GM19099 (cell line): ENCODE measurements around the gene NEURL1B.

Experiments used
- POLR2A ChIP-seq: IDR thresholded peaks from 3 replicates; pipeline ENCODE4 v1.6.1; 2011; ENCODE audit warnings: low read depth; ENCODE audit not compliant: insufficient read length; ENCODE audit errors: extremely low read depth

The NEURL1B gene, protein sequence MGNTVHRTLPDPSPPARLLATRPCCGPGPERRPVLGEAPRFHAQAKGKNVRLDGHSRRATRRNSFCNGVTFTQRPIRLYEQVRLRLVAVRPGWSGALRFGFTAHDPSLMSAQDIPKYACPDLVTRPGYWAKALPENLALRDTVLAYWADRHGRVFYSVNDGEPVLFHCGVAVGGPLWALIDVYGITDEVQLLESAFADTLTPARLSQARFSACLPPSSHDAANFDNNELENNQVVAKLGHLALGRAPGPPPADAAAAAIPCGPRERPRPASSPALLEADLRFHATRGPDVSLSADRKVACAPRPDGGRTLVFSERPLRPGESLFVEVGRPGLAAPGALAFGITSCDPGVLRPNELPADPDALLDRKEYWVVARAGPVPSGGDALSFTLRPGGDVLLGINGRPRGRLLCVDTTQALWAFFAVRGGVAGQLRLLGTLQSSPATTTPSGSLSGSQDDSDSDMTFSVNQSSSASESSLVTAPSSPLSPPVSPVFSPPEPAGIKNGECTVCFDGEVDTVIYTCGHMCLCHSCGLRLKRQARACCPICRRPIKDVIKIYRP

DNA sequence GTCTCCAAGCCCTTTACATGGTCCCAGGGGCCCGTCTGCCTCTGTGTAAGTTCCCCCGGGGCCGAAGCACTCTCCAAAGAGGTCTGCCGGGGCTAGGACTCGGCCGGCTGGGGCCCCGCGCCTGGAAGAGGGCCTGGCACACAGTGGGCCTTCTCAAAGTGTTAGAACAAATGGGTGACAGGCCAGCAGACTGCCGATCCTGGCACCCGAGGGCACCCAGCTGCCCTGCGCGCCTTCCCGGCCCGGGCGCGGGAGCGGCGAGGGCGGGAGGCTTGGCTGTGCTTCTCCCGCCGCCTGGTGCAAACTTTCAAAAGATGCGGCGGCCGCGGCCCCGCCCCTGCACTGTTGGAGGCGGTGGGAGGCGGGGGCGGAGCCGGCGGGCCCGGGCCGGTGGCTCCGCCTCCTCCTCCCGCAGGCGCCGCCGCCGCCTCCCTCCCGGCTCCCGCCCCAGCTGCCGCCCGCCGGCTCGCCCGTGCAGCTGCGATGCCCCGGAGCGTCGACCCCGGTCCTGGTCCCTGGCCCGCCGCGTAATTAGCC is at the start of gene NEURL1B:
Gene NEURL1B, plus strand, starts transcription at position 442 of the 537 bp plus-strand sequence. CDS start 144 bp downstream, outside the sequence.
- no peak for TF ChIP-seq POLR2A

DNA sequence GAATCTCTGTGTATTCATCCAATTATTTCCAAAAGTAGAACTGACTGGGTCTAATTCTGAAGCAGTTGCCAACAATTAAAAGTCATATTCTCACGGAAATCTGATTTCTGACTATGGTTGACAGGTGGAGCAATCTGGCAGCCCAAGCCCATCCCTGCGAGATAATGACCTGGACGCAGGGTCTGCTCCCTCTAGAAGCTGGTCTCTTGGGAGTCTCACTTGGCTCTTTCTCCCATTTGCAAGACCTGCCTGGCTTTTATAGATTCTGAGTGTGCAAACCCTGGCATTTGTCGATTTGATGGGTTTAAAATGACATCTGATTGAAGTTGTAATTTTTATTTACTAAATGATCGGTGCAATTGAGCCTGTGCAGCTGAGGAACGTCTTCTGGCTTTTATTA is 49.4 kb upstream of the NEURL1B start:
- TF ChIP-seq POLR2A, result no peak

DNA sequence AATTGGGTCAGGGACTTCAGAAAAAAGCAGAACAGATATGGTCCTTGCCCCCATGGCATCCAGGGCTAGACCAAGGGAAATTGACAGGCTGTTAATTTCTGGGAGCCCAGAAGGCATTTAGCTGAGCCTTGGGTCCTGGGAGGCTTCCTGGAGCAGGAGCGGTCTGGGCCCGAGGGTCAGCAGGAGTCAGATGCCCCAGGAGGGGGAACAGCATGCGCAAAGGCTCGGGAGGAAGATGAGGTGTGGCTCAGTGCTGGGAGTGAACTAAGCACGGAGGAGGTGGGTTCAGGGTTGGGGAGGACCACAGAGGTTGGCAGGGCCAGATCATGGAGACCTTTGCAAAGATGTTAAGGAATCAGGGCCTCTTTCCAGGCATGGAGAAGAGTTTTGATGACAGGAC is 48.2 kb upstream of the NEURL1B start:
- TF ChIP-seq POLR2A, result no peak

DNA sequence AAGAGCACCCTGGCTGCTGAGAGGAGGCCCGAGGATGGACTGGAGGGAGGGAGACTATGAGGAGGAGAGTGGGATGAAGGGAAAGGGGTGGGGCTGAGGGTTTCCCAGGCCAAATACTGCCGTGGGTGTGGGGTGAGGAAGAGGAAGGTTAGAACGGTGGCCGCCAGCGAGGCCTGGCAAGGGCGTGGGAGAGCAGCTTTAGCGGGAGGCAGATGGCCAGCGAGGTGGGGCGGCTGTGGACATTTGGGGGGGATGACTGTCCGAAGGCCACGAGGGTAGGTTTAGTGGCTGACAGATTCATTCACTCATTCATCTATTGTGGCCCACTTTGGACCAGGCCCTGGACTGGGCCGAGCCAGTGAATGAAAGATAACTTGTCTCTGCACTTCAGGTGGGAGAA is 47.8 kb upstream of the NEURL1B start:
- no peak for TF ChIP-seq POLR2A

DNA sequence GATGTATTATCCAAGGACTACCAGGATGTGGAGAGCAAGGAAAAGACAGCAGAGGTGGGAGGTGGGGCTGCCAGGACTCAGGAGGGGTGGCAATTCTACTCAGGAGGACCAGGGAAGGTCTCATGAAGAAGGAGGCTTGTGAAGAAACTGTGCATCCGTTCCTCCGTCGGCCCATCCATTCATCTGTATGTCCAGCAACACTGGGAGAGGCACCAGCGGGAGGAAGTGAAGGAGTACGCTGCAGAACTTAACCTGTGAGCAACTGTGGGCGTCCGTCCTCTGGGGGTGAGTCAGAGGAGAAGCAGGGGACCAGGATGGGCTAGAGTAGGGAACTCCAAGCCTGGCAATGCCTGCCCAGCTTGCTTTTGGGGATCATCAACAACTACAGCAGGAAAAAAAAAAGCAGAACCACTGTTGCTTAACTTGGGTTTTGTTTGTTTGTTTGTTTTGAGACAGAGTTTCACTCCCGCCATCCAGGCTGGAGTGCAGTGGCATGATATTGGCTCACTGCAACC is 47.3 kb upstream of the NEURL1B start:
- no peak for TF ChIP-seq POLR2A

DNA sequence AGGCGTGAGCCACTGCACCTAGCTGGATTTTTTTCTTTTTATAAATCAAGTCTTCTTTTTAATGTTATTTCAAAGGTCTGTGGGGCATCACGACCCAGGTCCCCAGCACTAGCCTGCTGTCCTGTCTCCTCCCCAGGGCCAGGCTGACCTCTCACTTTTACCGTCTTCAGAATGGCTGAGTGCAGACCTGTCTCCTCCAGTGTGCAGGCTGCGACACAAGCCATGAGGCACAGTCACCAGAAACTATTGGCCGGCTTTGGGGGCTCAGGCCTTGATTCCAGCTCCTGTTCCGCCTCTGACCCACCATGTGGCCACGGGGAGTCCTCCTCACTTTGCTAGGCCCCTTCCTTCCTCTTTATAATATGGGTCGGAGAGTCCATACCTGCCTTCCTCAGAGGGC is 46.6 kb upstream of the NEURL1B start:
- no peak for TF ChIP-seq POLR2A

DNA sequence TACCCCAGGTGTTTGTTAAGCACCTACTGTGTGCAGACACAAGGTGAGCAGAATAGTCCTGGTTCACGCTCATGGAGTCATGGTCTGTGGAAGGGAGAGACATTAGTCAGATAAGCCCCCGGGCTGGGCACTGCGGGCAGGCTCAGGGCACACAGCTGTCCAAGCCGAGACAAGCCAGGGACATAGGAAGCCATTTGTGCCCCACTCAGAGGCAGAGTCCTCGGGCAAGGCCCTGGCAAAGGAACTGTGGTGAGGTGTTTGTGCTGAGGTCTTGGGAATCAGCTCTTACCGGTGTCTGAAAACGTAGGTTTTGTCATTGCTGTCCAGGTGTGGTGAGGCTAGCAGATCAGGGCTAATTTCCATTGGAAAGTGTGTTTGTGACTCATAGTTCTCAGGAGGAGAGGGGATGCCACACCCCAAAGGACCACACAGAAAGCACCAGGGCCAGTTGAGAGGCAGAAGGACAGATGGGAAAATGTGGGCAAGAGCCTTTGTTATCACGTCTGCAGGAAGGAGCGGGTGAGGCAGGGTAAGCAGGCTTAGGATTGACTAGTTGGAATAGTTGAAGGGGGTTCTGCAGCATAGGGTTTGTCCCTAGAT is 46.1 kb upstream of the NEURL1B start:
- TF ChIP-seq POLR2A, result no peak

DNA sequence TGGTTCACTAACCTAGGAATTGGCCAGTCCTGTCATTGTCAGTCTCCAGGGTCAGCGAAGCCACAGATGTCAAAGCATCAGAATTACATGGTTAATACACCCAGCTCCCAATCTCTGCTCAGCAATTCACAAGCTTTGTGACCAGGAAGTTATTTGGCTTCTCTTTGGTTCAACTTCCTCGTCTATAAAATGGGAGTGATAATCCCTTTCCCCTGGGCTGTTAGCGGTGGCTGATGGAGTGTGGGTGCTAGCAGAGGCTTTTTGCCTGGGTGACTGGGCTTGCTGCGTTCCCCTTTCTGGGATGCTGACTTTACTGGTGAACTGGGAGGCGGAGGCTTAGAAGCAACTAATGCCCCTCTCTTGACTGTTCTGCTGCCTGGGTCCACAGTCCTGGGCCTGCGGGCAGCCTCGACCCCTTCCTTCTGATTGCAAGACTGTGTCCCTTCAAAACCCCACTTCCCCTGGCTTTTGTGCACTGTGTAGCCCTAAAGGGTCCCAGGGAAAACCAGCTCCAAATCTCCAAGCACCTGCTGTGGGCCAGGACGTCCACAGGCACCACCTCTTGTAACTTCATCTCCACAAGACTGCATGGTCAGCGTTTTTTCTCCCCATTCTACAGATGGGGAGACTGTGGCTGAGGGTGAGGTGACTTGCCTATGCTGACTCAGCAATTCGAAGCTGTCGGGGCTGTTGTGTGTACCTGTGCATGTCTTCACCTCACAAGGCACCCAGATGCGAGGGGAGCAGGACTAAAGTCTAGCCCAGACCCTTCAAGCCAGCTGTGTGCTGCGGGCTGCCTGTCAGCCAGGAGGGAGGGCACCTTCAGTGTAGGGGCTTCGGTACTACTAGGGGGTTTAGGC is 45.2 kb upstream of the NEURL1B start:
- TF ChIP-seq POLR2A, result no peak

DNA sequence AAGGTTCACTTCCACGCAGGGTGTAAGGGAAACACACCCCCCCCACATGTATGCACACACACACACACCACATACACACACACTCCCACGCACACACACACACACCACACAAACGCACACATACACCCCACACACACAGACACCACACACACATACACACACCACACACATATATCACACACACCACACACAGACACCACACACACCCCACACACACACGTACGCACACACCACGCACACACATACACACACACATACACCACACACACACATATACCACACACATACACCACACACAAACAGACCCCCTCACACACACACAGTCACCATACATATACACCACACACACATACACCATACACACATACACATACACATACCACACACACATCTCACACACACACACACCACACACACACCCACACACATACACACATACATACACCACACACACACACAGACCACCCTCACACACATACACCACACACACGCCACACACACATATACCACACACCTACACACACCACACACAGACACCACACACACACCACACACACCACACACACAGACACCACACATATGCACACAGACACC is 44.3 kb upstream of the NEURL1B start:
- no peak for TF ChIP-seq POLR2A

DNA sequence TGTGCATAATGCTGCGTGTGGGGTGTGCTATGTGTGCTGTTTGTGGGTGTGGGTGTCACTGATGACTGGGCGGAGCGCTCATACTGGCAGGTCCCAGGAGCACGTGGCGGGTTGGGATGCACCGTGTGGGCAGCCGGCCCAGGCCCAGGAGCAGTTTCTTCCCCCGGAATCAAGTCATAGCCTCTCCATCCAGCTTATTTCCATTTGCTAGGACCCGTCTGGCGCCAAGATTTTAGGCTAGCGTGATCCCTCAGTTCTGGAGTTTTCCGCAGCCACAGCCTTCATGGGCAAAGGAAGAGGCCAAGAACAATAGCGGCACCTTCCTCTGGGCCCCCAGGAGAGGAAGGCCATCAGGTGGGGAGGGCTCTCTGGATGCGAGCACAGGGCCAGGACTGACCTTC is 43.3 kb upstream of the NEURL1B start:
- no peak for TF ChIP-seq POLR2A

DNA sequence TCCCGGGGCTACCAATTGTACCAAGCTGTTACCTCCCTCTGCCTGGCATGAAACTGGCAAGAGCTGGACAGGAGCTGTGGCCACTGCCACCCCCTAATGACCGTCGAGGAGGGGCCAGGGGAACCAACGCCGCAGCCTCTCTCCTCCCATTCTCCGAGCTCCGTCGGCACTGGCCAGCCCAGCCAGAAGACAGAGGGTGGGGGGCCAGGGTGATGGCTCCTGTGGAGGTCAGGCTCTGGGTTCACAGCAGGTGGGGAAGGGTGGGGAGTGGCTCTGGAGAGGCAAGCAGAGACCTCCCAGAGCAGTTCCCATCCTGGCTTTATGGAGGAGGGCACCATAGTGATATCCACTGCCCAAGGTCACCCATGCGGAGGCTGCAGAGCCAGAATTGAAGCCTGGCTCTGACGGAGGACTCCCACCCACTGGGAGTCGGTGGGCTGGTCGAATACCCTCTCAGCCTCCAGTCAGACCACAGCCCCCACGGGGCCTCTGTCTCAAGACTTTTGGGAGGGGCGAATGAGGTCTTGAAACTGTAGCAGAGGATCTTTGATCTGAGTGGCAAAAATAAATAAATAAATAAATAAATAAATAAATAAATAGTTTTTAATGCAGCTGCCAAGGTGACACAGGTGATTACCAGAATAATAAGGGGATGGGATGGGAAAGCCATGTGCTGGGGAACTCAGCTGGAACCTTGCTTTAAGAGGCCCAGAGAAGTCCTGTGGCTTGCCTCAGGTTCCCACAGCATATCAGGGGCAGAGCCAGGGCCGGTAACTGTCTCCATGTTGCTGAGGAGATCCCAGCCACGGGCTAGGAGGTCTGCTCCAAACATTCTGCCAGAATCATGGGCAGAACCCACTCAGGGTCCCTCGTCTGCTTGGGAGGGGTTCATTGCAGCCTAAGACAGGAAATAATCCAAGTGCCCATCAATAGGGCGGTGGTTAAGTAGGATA is 42.5 kb upstream of the NEURL1B start:
- TF ChIP-seq POLR2A, result no peak

DNA sequence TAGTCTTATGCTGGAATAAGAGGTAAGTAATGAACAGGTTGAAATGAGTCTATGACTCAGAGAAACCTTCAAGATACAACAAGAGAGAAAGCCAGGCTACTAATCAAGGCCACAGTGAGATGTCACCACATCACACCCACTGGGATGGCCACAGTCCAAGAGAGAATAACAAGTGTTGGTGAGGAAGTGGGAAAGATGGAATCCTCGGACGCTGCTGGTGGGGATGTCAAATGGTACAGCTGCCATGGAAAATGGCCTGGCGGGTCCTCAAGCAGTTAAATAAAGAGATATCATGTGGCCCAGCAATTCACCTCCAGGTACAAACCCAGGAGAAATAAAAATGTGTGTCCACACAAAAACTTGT is 41.9 kb upstream of the NEURL1B start:
- TF ChIP-seq POLR2A, result no peak

DNA sequence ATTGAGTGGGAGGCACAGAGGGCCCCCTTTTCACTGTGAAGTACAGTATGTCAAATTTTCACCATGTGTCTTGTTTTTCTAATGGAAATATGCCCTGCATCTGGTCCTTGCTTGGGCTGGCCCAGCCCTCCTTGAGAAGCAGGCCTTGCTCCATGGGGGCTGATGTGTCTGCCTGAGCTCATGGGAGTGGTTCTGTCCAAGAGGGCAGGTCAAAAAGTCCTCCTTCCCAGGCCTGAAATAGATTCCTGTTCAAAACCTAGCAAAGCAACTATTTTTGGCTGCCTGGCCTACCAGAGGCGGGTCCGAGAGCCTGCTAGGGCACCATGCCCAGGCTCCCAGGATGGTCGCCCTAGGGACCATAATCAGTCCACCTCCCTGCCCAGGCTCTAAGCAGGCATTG is 40.5 kb upstream of the NEURL1B start:
- no peak for TF ChIP-seq POLR2A
